H1 (cell line): ENCODE results near the gene FRMPD2. TPM values are rescaled to one million over a fixed set of nuclear protein-coding genes. Genes with fewer than 3 reads are reported as not detected.

ENCODE experiments used
- MAX ChIP-seq: IDR thresholded peaks from 2 replicates; pipeline ENCODE4 v1.6.1; 2012; ENCODE audit warnings: inconsistent platforms
- polyA plus RNA-seq, 7 experiments: library from polyadenylated mRNA; depleted of rRNA in 3 of 7; stranded (reverse) in 5 of 7; unstranded in 2 of 7; fragments of >200 nt in 5 of 7; fragments of 200-250 nt in 2 of 7; gene quantifications; 1 replicate in 5 of 7; 2 replicates in 1 of 7; 4 replicates in 1 of 7; pipeline versions ENCODE4 v1.2.1 to v1.2.3, GENCODE V29; 2011 to 2013; ENCODE audit warnings: missing spikeins in 2 of 7, mixed read lengths in 2 of 7
- total RNA-seq: library from RNA; stranded (reverse); fragmentation: NEBNext Ultra II Directional; extraction: Animal tissue kit (Norgen Biotek cat#: 25700); gene quantifications from 2 replicates; pipeline ENCODE4 v1.2.1, GENCODE V29; 2021

Gene FRMPD2
- total and polyA plus RNA-seq, 2 of the 8 experiments (the other 6 are each of a cell fraction or from before 2014, with no cell fraction given), result 0.07 to 0.47 TPM

GRCh38 chr10:48289501-48290238 is 15.2 kb upstream of the FRMPD2 start (continued):
- TF ChIP-seq MAX, result 0 out of 2 replicates have a peak, but pooled peaks have one; percentile 21
- TF ChIP-seq, all 59 proteins: peak for 5
